Trophoblast cell (in vitro differentiated cells and primary cell): ENCODE measurements around the gene SLC13A2.
A peak's percentile ranks its signal among the peaks of the same experiment; 100 is the strongest.

Experiments used
- DNase-seq, 2 donors: peaks; one replicate each; pipeline ENCODE4 v3.0.0-alpha.2; 2016
- H2AFZ ChIP-seq: 2 replicates; pipeline ENCODE4 v1.6.1; 2013; ENCODE audit warnings: low read length, moderate library complexity, mild to moderate bottlenecking; ENCODE audit not compliant: insufficient read depth, poor library complexity
- H2AK5ac ChIP-seq: 2 replicates; pipeline ENCODE4 v1.6.1; 2013; ENCODE audit warnings: mild to moderate bottlenecking, low read length
- H2BK120ac ChIP-seq: 2 replicates; pipeline ENCODE4 v1.6.1; 2013; ENCODE audit warnings: low read length, mild to moderate bottlenecking, moderate library complexity; ENCODE audit not compliant: insufficient read depth, poor library complexity
- H2BK12ac ChIP-seq: 2 replicates; pipeline ENCODE4 v1.6.1; 2013; ENCODE audit warnings: mild to moderate bottlenecking, low read length, moderate library complexity
- H2BK5ac ChIP-seq: 2 replicates; pipeline ENCODE4 v1.6.1; 2013; ENCODE audit warnings: low read length, low read depth, moderate library complexity, mild to moderate bottlenecking; ENCODE audit not compliant: poor library complexity
- H3K14ac ChIP-seq: 2 replicates; pipeline ENCODE4 v1.6.1; 2013; ENCODE audit warnings: mild to moderate bottlenecking, low read length
- H3K18ac ChIP-seq: 2 replicates; pipeline ENCODE4 v1.6.1; 2013; ENCODE audit warnings: mild to moderate bottlenecking, low read length
- H3K23ac ChIP-seq: 2 replicates; pipeline ENCODE4 v1.6.1; 2013; ENCODE audit warnings: low read length
- H3K27ac ChIP-seq: 2 replicates; pipeline ENCODE4 v1.5.1; 2013; ENCODE audit warnings: low read depth, mild to moderate bottlenecking, inconsistent platforms, low read length, moderate library complexity
- H3K27me3 ChIP-seq: 2 replicates; pipeline ENCODE4 v1.6.1; 2013; ENCODE audit warnings: inconsistent platforms, mild to moderate bottlenecking, low read length, moderate library complexity; ENCODE audit not compliant: insufficient read depth
- H3K36me3 ChIP-seq, 2 experiments: 1 replicate in 1 of 2; 2 replicates in 1 of 2; pipeline ENCODE4 v1.6.1; 2013; ENCODE audit warnings: low read length in 2 of 2, mild to moderate bottlenecking in 2 of 2, moderate library complexity in 1 of 2; ENCODE audit not compliant: insufficient read depth in 2 of 2, control insufficient read depth in 1 of 2
- H3K4ac ChIP-seq: 2 replicates; pipeline ENCODE4 v1.6.1; 2013; ENCODE audit warnings: low read depth, mild to moderate bottlenecking, low read length, moderate library complexity
- H3K4me1 ChIP-seq, 2 experiments: 1 replicate in 1 of 2; 2 replicates in 1 of 2; pipeline ENCODE4 v1.6.1; 2013; ENCODE audit warnings: low read length in 2 of 2, mild to moderate bottlenecking in 2 of 2, moderate library complexity in 1 of 2; ENCODE audit not compliant: insufficient read depth in 2 of 2, control insufficient read depth in 1 of 2
- H3K4me2 ChIP-seq: 2 replicates; pipeline ENCODE4 v1.6.1; 2013; ENCODE audit warnings: inconsistent platforms, mild to moderate bottlenecking, low read length, moderate library complexity
- H3K4me3 ChIP-seq: 2 replicates; pipeline ENCODE4 v1.5.1; 2013; ENCODE audit warnings: mild to moderate bottlenecking, low read depth, low read length, inconsistent platforms
- H3K79me1 ChIP-seq: one replicate; pipeline ENCODE4 v1.6.1; 2013; ENCODE audit warnings: low read length
- H3K79me2 ChIP-seq: 2 replicates; pipeline ENCODE4 v1.6.1; 2013; ENCODE audit warnings: low read length, mild to moderate bottlenecking; ENCODE audit not compliant: control insufficient read depth, insufficient read depth, poor library complexity
- H3K9ac ChIP-seq: 2 replicates; pipeline ENCODE4 v1.6.1; 2013; ENCODE audit warnings: mild to moderate bottlenecking, low read length
- H3K9me3 ChIP-seq: 2 replicates; pipeline ENCODE4 v1.6.1; 2013; ENCODE audit warnings: low read depth, mild to moderate bottlenecking, control low read depth, inconsistent platforms, low read length; ENCODE audit not compliant: insufficient read depth
- H4K12ac ChIP-seq: 2 replicates; pipeline ENCODE4 v1.6.1; 2013; ENCODE audit warnings: low read depth, mild to moderate bottlenecking, low read length, moderate library complexity
- H4K8ac ChIP-seq: 2 replicates; pipeline ENCODE4 v1.6.1; 2013; ENCODE audit warnings: low read depth, mild to moderate bottlenecking, low read length, moderate library complexity
- H4K91ac ChIP-seq: one replicate; pipeline ENCODE4 v1.6.1; 2013; ENCODE audit warnings: low read depth, mild to moderate bottlenecking, low read length, moderate library complexity
- WGBS: extraction: QIAGEN DNeasy Blood & Tissue Kit; methylation state at CpG from one replicate; pipeline ENCODE4 v1.1.7; 2013; ENCODE audit warnings: missing lambda C conversion rate; ENCODE audit not compliant: insufficient read length, insufficient coverage; ENCODE audit errors: extremely low coverage; 5-methylcytosine and 5-hydroxymethylcytosine counted together

Gene SLC13A2

GRCh38 chr17:28540231-28540630 lies 66.8 kb downstream of the SLC13A2 start:
- Histone ChIP-seq H3K18ac (no peak overlapping the region), H3K9me3 (peaks cover 2% of the 10 kb centered on the region), H3K4ac (no peak overlapping the region), H4K8ac (no peak overlapping the region), H2BK5ac (no peak overlapping the region), H3K79me2 (no peaks in the 10 kb centered on the region), H3K27ac (no peak overlapping the region), H3K23ac (no peak overlapping the region), H3K79me1 (no peaks in the 10 kb centered on the region), H4K12ac (no peak overlapping the region), H3K14ac (no peak overlapping the region), H3K36me3 (no peaks in the 10 kb centered on the region), H2BK120ac (no peak overlapping the region), H3K27me3 (no peaks in the 10 kb centered on the region), H3K9ac (no peak overlapping the region), H4K91ac (no peak overlapping the region), H3K4me3 (no peak overlapping the region), H2BK12ac (no peak overlapping the region), H3K4me1 (no peaks in the 10 kb centered on the region), H2AK5ac (no peak overlapping the region), H3K4me2 (no peak overlapping the region), H2AFZ (no peak overlapping the region)
- WGBS: no CpG with 5 or more reads among the region's 4 CpGs
- DNase-seq: no peak

GRCh38 chr17:28541439-28541838 lies 68.0 kb downstream of the SLC13A2 start:
- H3K79me1 ChIP-seq: no peaks in the 10 kb centered on the region
- H3K4ac ChIP-seq: no peak overlapping the region
- no peaks in the 10 kb centered on the region for H3K4me1 ChIP-seq
- peaks cover 2% of the 10 kb centered on the region for H3K9me3 ChIP-seq
- WGBS: no CpG with 5 or more reads among the region's 4 CpGs
- H3K79me2 ChIP-seq: no peaks in the 10 kb centered on the region
- no peaks in the 10 kb centered on the region for H3K27me3 ChIP-seq
- no peak overlapping the region for H3K23ac ChIP-seq
- H3K27ac ChIP-seq: no peak overlapping the region
- no peak overlapping the region for H2BK120ac ChIP-seq
- no peak overlapping the region for H4K8ac ChIP-seq
- DNase-seq: peak in 1 of 2 donors; percentile 28
- no peak overlapping the region for H3K4me2 ChIP-seq
- peaks cover 0 to under 1% of the 10 kb centered on the region in 2 experiments for H3K36me3 ChIP-seq
- H4K91ac ChIP-seq: no peak overlapping the region
- no peak overlapping the region for H2BK12ac ChIP-seq
- H3K4me3 ChIP-seq: no peak overlapping the region
- no peak overlapping the region for H3K18ac ChIP-seq
- no peak overlapping the region for H2AK5ac ChIP-seq
- no peak overlapping the region for H2BK5ac ChIP-seq
- no peak overlapping the region for H3K14ac ChIP-seq
- H2AFZ ChIP-seq: no peak overlapping the region
- H3K9ac ChIP-seq: no peak overlapping the region
- H4K12ac ChIP-seq: no peak overlapping the region

- H4K12ac ChIP-seq: no peak overlapping the region
- DNase-seq: no peak
- H4K91ac ChIP-seq: no peak overlapping the region
- no peak overlapping the region for H3K4me2 ChIP-seq
- no peak overlapping the region for H2AFZ ChIP-seq
- no peak overlapping the region for H2AK5ac ChIP-seq
- no peak overlapping the region for H4K8ac ChIP-seq
- H3K36me3 ChIP-seq: peaks cover 10 to 15% of the 10 kb centered on the region in 2 experiments
- WGBS: no CpG with 5 or more reads among the region's 4 CpGs
- no peak overlapping the region for H3K27ac ChIP-seq
- H3K23ac ChIP-seq: no peak overlapping the region
- no peak overlapping the region for H2BK12ac ChIP-seq
- no peaks in the 10 kb centered on the region for H3K79me2 ChIP-seq
- no peak overlapping the region for H3K14ac ChIP-seq
- no peak overlapping the region for H3K4me3 ChIP-seq
- no peak overlapping the region for H2BK120ac ChIP-seq
- no peak overlapping the region for H2BK5ac ChIP-seq
- H3K4me1 ChIP-seq: no peaks in the 10 kb centered on the region
- H3K18ac ChIP-seq: no peak overlapping the region
- H3K9ac ChIP-seq: no peak overlapping the region
- no peaks in the 10 kb centered on the region for H3K27me3 ChIP-seq
- no peaks in the 10 kb centered on the region for H3K79me1 ChIP-seq
- H3K9me3 ChIP-seq: peaks cover 2% of the 10 kb centered on the region
- no peak overlapping the region for H3K4ac ChIP-seq
These were observed 71.1 kb downstream of the SLC13A2 start for GRCh38 chr17:28544402-28545140.

GRCh38 chr17:28545141-28545503 lies 71.7 kb downstream of the SLC13A2 start:
- WGBS: no CpG with 5 or more reads among the region's 2 CpGs
- no peak overlapping the region for H2BK12ac ChIP-seq
- no peak overlapping the region for H2BK120ac ChIP-seq

More at GRCh38 chr17:28545141-28545503, 71.7 kb downstream of the SLC13A2 start:
- H3K4ac ChIP-seq: no peak overlapping the region
- peaks cover 2% of the 10 kb centered on the region for H3K9me3 ChIP-seq
- H3K36me3 ChIP-seq: peaks cover 10 to 15% of the 10 kb centered on the region in 2 experiments
- no peak overlapping the region for H3K27ac ChIP-seq
- no peak overlapping the region for H3K4me2 ChIP-seq
- H3K23ac ChIP-seq: no peak overlapping the region
- H3K79me2 ChIP-seq: no peaks in the 10 kb centered on the region
- no peak overlapping the region for H3K14ac ChIP-seq
- H2AFZ ChIP-seq: no peak overlapping the region
- H3K79me1 ChIP-seq: no peaks in the 10 kb centered on the region
- H3K4me3 ChIP-seq: no peak overlapping the region
- H4K91ac ChIP-seq: no peak overlapping the region
- no peak overlapping the region for H3K9ac ChIP-seq
- no peaks in the 10 kb centered on the region for H3K4me1 ChIP-seq
- H2AK5ac ChIP-seq: no peak overlapping the region
- no peaks in the 10 kb centered on the region for H3K27me3 ChIP-seq
- H4K8ac ChIP-seq: no peak overlapping the region
- H2BK5ac ChIP-seq: no peak overlapping the region
- no peak overlapping the region for H3K18ac ChIP-seq
- H4K12ac ChIP-seq: no peak overlapping the region
- DNase-seq: no peak
